HG02981 (cell line): Measurements from ENCODE around the gene ANKHD1.
"Not testable (repeated sequence)": the region's sequence is repeated elsewhere in the genome, so short reads cannot be mapped to it uniquely, and the experiment has no call there.

Source experiments
- ATAC-seq: cut with Tn5 transposase; IDR thresholded peaks from one replicate; pipeline ENCODE4 v1.9.1; 2021; ENCODE audit warnings: mild to moderate bottlenecking, moderate library complexity; ENCODE audit not compliant: unreplicated experiment

Gene ANKHD1

GRCh38 chr5:140561753-140562523 lies 160.3 kb downstream of the ANKHD1 start:
- no peak for ATAC-seq

- ATAC-seq, result no peak
Measured at GRCh38 chr5:140563596-140563995, 162.0 kb downstream of the ANKHD1 start.

- peak; percentile 87 for ATAC-seq
Measured at GRCh38 chr5:140564196-140565023, 162.8 kb downstream of the ANKHD1 start, which contains the start of the genes APBB3 and SLC35A4. Gene APBB3, minus strand, starts transcription at chr5:140564598. Its CDS starts 353 bp downstream, at chr5:140564245. Gene SLC35A4, plus strand, starts transcription at chr5:140564828. Its CDS starts 2,342 bp downstream, at chr5:140567170.

GRCh38 chr5:140565024-140565779 lies 163.6 kb downstream of the ANKHD1 start:
- ATAC-seq, result peak; percentile 2

- ATAC-seq, result no peak
Measured at GRCh38 chr5:140565780-140566095, 164.1 kb downstream of the ANKHD1 start.

GRCh38 chr5:140566665-140567064 lies 165.0 kb downstream of the ANKHD1 start:
- no peak for ATAC-seq

GRCh38 chr5:140567136-140567818 lies 165.6 kb downstream of the ANKHD1 start:
- ATAC-seq, result no peak

- ATAC-seq, result no peak
Measured at GRCh38 chr5:140567871-140568270, 166.2 kb downstream of the ANKHD1 start.

- no peak for ATAC-seq
Measured at GRCh38 chr5:140568443-140569063, 166.9 kb downstream of the ANKHD1 start.

- ATAC-seq, result no peak
Measured at GRCh38 chr5:140569197-140569596, 167.6 kb downstream of the ANKHD1 start.

GRCh38 chr5:140570058-140570457 lies 168.4 kb downstream of the ANKHD1 start:
- ATAC-seq, result no peak

- ATAC-seq, result no peak
Measured at GRCh38 chr5:140570488-140570887, 168.9 kb downstream of the ANKHD1 start.

- no peak for ATAC-seq
Measured at GRCh38 chr5:140571105-140571504, 169.5 kb downstream of the ANKHD1 start.

- no peak for ATAC-seq
Measured at GRCh38 chr5:140573683-140574082, 172.1 kb downstream of the ANKHD1 start.

GRCh38 chr5:140574165-140574564 lies 172.5 kb downstream of the ANKHD1 start:
- ATAC-seq, result no peak

GRCh38 chr5:140575309-140575708 lies 173.7 kb downstream of the ANKHD1 start:
- no peak for ATAC-seq

- no peak for ATAC-seq
Measured at GRCh38 chr5:140576776-140577201, 175.2 kb downstream of the ANKHD1 start.

- ATAC-seq, result not testable (repeated sequence)
Measured at GRCh38 chr5:140579188-140579747, 177.6 kb downstream of the ANKHD1 start.

- ATAC-seq, result no peak
Measured at GRCh38 chr5:140587495-140587894, 185.9 kb downstream of the ANKHD1 start.
